HCT116 (cell line): Measurements from ENCODE around the gene FTL. TPM values are rescaled to one million over a fixed set of nuclear protein-coding genes. Genes with fewer than 3 reads are reported as not detected.
A peak's percentile ranks its signal among the peaks of the same experiment; 100 is the strongest.
"Not testable (repeated sequence)": the region's sequence is repeated elsewhere in the genome, so short reads cannot be mapped to it uniquely, and the experiment has no call there.

Source experiments
- ATAC-seq: fragments of 200-7000 bp; cut with Tn5 transposase; 2 replicates; pipeline ENCODE4 v1.9.1; 2020; ENCODE audit warnings: mild to moderate bottlenecking, moderate library complexity
- BruUV-seq: library from RNA; stranded (reverse); fragments of 400-500 nt; replicated peaks from 2 replicates; lab custom pipeline; 2021; lab: Mats Ljungman, UMichigan
- CTCF ChIA-PET: fragments of 300-600 bp; sonication (Branson Sonifier 250); formaldehyde crosslinking; loops from one replicate; lab custom pipeline; 2021; ENCODE audit warnings: antibody characterized with exemption; lab: Charles Lee
- POLR2A ChIA-PET: fragments of 300-600, 350-600 bp; sonication (Branson Sonifier 250); formaldehyde crosslinking; loops from one replicate; lab custom pipeline; 2021; ENCODE audit warnings: antibody characterized with exemption; lab: Charles Lee
- RAD21 ChIA-PET, 2 experiments: fragments of 300-600 bp; sonication (Branson Sonifier 250); formaldehyde crosslinking; loops; one replicate each; lab custom pipeline; 2023; ENCODE audit warnings: low total read pairs in 2 of 2; ENCODE audit not compliant: uncharacterized antibody in 2 of 2, unreplicated experiment in 2 of 2, low non-redundant PET in 1 of 2; lab: Charles Lee
- DNase-seq: peaks from one replicate; pipeline ENCODE4 v3.0.0-alpha.2; 2010; ENCODE audit warnings: low read depth, low spot score
- H2AFZ ChIP-seq: fragments of 200-600 bp; shearing (Covaris generic), sonication (generic); 2 replicates; pipeline ENCODE4 v1.6.1; 2017; ENCODE audit warnings: low read depth, mixed run types, mixed read lengths, antibody characterized with exemption, low read length; ENCODE audit not compliant: poor library complexity, severe bottlenecking
- H3K27ac ChIP-seq: 2 replicates; pipeline ENCODE4 v1.5.1; 2012; ENCODE audit warnings: low read depth, low read length
- H3K27me3 ChIP-seq: fragments of 200-600 bp; sonication (generic); 2 replicates; pipeline ENCODE4 v1.6.1; 2016; ENCODE audit warnings: mixed run types, low read length, mixed read lengths; ENCODE audit not compliant: insufficient read depth
- H3K36me3 ChIP-seq, 2 experiments: fragments of 200-500 bp in 1 of 2; fragments of 200-600 bp in 1 of 2; sonication (Bioruptor generic) in 1 of 2; sonication (generic) in 1 of 2; 2 replicates each; pipeline versions ENCODE4 v1.5.1 to v1.6.1; 2014 to 2016; ENCODE audit warnings: low read length in 2 of 2, inconsistent platforms in 1 of 2, mixed read lengths in 1 of 2, mixed run types in 1 of 2; ENCODE audit not compliant: insufficient read depth in 2 of 2, control insufficient read depth in 1 of 2
- H3K4me1 ChIP-seq, 2 experiments: fragments of 200-600 bp in 1 of 2; sonication (generic) in 1 of 2; 2 replicates each; pipeline versions ENCODE4 v1.5.1 to v1.6.1; 2012 to 2017; ENCODE audit warnings: low read length in 2 of 2, inconsistent platforms in 1 of 2, mild to moderate bottlenecking in 1 of 2, mixed read lengths in 1 of 2, mixed run types in 1 of 2, moderate library complexity in 1 of 2; ENCODE audit not compliant: insufficient read depth in 2 of 2, control insufficient read depth in 1 of 2
- H3K4me2 ChIP-seq: fragments of 200-600 bp; sonication (generic); 2 replicates; pipeline ENCODE4 v1.6.1; 2017; ENCODE audit warnings: mixed run types, low read length, mixed read lengths
- H3K4me3 ChIP-seq, 2 experiments: fragments of 200-600 bp in 1 of 2; sonication (generic) in 1 of 2; replicated peaks in 1 of 2; 2 replicates each; pipeline ENCODE4 v1.5.1; 2011 to 2016; ENCODE audit warnings: low read length in 2 of 2, control low read depth in 1 of 2, low read depth in 1 of 2, mild to moderate bottlenecking in 1 of 2, mixed read lengths in 1 of 2, mixed run types in 1 of 2
- H3K79me2 ChIP-seq: fragments of 200-600 bp; sonication (generic); 2 replicates; pipeline ENCODE4 v1.6.1; 2017; ENCODE audit warnings: mild to moderate bottlenecking, mixed run types, low read length, moderate library complexity, mixed read lengths; ENCODE audit not compliant: insufficient read depth
- H3K9ac ChIP-seq: fragments of 200-600 bp; sonication (generic); 2 replicates; pipeline ENCODE4 v1.6.1; 2016; ENCODE audit warnings: low read length, mixed read lengths
- H3K9me2 ChIP-seq: fragments of 200-600 bp; sonication (generic), shearing (Covaris generic); 2 replicates; pipeline ENCODE4 v1.6.1; 2017; ENCODE audit warnings: mixed run types, mild to moderate bottlenecking, moderate library complexity; ENCODE audit not compliant: insufficient read depth
- H3K9me3 ChIP-seq, 2 experiments: fragments of 200-500 bp in 1 of 2; fragments of 200-600 bp in 1 of 2; sonication (Bioruptor generic) in 1 of 2; sonication (generic) in 1 of 2; 2 replicates each; pipeline ENCODE4 v1.6.1; 2014 to 2017; ENCODE audit warnings: low read length in 2 of 2, mixed read lengths in 2 of 2, inconsistent platforms in 1 of 2, low read depth in 1 of 2, mild to moderate bottlenecking in 1 of 2, mixed run types in 1 of 2, moderate library complexity in 1 of 2; ENCODE audit not compliant: control insufficient read depth in 1 of 2, insufficient read depth in 1 of 2
- H4K20me1 ChIP-seq: fragments of 200-600 bp; sonication (generic), shearing (Covaris generic); 2 replicates; pipeline ENCODE4 v1.6.1; 2017; ENCODE audit warnings: mixed run types, mild to moderate bottlenecking, moderate library complexity; ENCODE audit not compliant: insufficient read depth
- CBX3 ChIP-seq: IDR thresholded peaks from 2 replicates; pipeline ENCODE4 v1.6.1; 2012; ENCODE audit warnings: low read depth
- CEBPB ChIP-seq: IDR thresholded peaks from 2 replicates; pipeline ENCODE4 v1.6.1; 2012; ENCODE audit warnings: low read depth
- EGR1 ChIP-seq: IDR thresholded peaks from 2 replicates; pipeline ENCODE4 v1.6.1; 2012; ENCODE audit warnings: low read depth
- ELF1 ChIP-seq: IDR thresholded peaks from 2 replicates; pipeline ENCODE4 v1.6.1; 2012; ENCODE audit warnings: low read depth, borderline replicate concordance
- EZH2 ChIP-seq: fragments of 200-600 bp; sonication (generic); IDR thresholded peaks from 2 replicates; pipeline ENCODE4 v1.6.1; 2017; ENCODE audit warnings: antibody characterized with exemption, mixed run types
- FOSL1 ChIP-seq: IDR thresholded peaks from 2 replicates; pipeline ENCODE4 v1.6.1; 2012; ENCODE audit warnings: low read depth
- JUND ChIP-seq: IDR thresholded peaks from 2 replicates; pipeline ENCODE4 v1.6.1; 2012
- MAX ChIP-seq: IDR thresholded peaks from 2 replicates; pipeline ENCODE4 v1.6.1; 2012
- POLR2A ChIP-seq: IDR thresholded peaks from 2 replicates; pipeline ENCODE4 v1.7.0; 2011; ENCODE audit warnings: borderline replicate concordance; ENCODE audit not compliant: insufficient read depth, insufficient read length; ENCODE audit errors: extremely low read depth
- POLR2AphosphoS5 ChIP-seq: IDR thresholded peaks from 2 replicates; pipeline ENCODE4 v1.6.1; 2011; ENCODE audit warnings: mild to moderate bottlenecking, low read depth, low read length, moderate library complexity
- RAD21 ChIP-seq: IDR thresholded peaks from 2 replicates; pipeline ENCODE4 v1.6.1; 2012; ENCODE audit warnings: low read depth, mild to moderate bottlenecking
- SIN3A ChIP-seq: IDR thresholded peaks from 2 replicates; pipeline ENCODE4 v1.6.1; 2012; ENCODE audit warnings: low read depth
- SP1 ChIP-seq: IDR thresholded peaks from 2 replicates; pipeline ENCODE4 v1.6.1; 2012; ENCODE audit warnings: low read depth
- SRF ChIP-seq: IDR thresholded peaks from 2 replicates; pipeline ENCODE4 v1.6.1; 2012; ENCODE audit warnings: low read depth
- TCF7L2 ChIP-seq: IDR thresholded peaks from 2 replicates; pipeline ENCODE4 v1.7.0; 2011; ENCODE audit warnings: borderline replicate concordance, inconsistent platforms; ENCODE audit not compliant: insufficient read depth, insufficient read length; ENCODE audit errors: extremely low read depth
- YY1 ChIP-seq: IDR thresholded peaks from 2 replicates; pipeline ENCODE4 v1.6.1; 2011; ENCODE audit warnings: low read length, low read depth, moderate library complexity, mild to moderate bottlenecking; ENCODE audit not compliant: insufficient replicate concordance; ENCODE audit errors: extremely low read depth
- ZFX ChIP-seq: fragments of 450-650 bp; IDR thresholded peaks from 2 replicates; pipeline ENCODE4 v1.6.1; 2017
- ZNF274 ChIP-seq: fragments of 200-500 bp; sonication (Bioruptor generic); IDR thresholded peaks from 2 replicates; pipeline ENCODE4 v1.6.1; 2014; ENCODE audit warnings: mild to moderate bottlenecking, low read depth, low read length, inconsistent platforms
- intact Hi-C: fragments of 100-400 bp; cut with micrococcal nuclease; formaldehyde crosslinking; loops from 2 replicates; pipeline ENCODE4 v1.10.0; 2022
- total RNA-seq: library from RNA; stranded (reverse); gene quantifications from one replicate; pipeline ENCODE4 v1.2.1, GENCODE V29; 2021; ENCODE audit not compliant: unreplicated experiment
- TF ChIP-seq, protein P1 (sequence below): IDR thresholded peaks from 2 replicates; pipeline ENCODE4 v1.6.1; 2012
- TF ChIP-seq, protein P2 (sequence below): IDR thresholded peaks from 2 replicates; pipeline ENCODE4 v1.6.1; 2012; ENCODE audit warnings: low read depth

Gene FTL
- total RNA-seq, 1 experiment from 2014 or later: 1,885 TPM

DNA sequence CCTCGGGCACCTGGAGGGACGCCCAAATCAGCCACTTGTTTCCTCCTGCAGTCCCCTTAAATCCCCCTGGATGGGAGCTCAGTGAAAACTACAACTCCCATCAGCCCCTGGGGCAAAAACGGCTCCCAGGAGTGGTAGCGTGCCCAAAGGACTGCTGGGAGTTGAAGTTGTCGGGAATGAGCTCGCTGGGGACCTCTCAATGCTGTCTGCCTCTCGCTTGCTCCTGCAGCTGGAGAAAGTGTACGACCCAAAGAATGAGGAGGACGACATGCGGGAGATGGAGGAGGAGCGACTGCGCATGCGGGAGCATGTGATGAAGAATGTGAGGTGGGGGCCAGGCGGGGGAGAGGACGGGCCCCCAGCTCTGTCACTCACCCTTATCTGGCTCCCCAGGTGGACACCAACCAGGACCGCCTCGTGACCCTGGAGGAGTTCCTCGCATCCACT lies 46.3 kb upstream of the FTL start:
- H3K4me2 ChIP-seq: no peak overlapping the region
- CTCF ChIA-PET: interaction anchor here (0.7 to 1.2 kb wide), 3 partner anchors 19 to 123 kb away, joined by 3 read pairs; partner anchors contain the start of gene NUCB1
- H3K27ac ChIP-seq: no peak overlapping the region
- peak; percentile 93 for ATAC-seq
- H3K27me3 ChIP-seq: no peaks in the 10 kb centered on the region
- H3K79me2 ChIP-seq: no peaks in the 10 kb centered on the region
- no peak overlapping the region for H3K4me3 ChIP-seq
- H3K9me2 ChIP-seq: no peaks in the 10 kb centered on the region
- H3K4me1 ChIP-seq: no peaks in the 10 kb centered on the region
- H3K9me3 ChIP-seq: no peaks in the 10 kb centered on the region
- peaks cover 2 to 3% of the 10 kb centered on the region in 2 experiments; a peak in 1 of 4 replicates for H3K36me3 ChIP-seq
- BruUV-seq: no TSS peak
- H4K20me1 ChIP-seq: no peaks in the 10 kb centered on the region
- DNase-seq: no peak
- H2AFZ ChIP-seq: no peak overlapping the region
- TF ChIP-seq YY1 (no peak), FOSL1 (no peak), MAX (no peak), POLR2AphosphoS5 (no peak), POLR2A (no peak), RAD21 (no peak), SP1 (no peak), CEBPB (no peak), CBX3 (no peak), SRF (no peak), SIN3A (no peak), ZNF274 (no peak), EGR1 (no peak), ZFX (no peak), EZH2 (no peak), JUND (no peak), TCF7L2 (no peak), ELF1 (no peak)
- TF ChIP-seq, protein P1, sequence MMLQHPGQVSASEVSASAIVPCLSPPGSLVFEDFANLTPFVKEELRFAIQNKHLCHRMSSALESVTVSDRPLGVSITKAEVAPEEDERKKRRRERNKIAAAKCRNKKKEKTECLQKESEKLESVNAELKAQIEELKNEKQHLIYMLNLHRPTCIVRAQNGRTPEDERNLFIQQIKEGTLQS: no peak
- TF ChIP-seq, protein P2, sequence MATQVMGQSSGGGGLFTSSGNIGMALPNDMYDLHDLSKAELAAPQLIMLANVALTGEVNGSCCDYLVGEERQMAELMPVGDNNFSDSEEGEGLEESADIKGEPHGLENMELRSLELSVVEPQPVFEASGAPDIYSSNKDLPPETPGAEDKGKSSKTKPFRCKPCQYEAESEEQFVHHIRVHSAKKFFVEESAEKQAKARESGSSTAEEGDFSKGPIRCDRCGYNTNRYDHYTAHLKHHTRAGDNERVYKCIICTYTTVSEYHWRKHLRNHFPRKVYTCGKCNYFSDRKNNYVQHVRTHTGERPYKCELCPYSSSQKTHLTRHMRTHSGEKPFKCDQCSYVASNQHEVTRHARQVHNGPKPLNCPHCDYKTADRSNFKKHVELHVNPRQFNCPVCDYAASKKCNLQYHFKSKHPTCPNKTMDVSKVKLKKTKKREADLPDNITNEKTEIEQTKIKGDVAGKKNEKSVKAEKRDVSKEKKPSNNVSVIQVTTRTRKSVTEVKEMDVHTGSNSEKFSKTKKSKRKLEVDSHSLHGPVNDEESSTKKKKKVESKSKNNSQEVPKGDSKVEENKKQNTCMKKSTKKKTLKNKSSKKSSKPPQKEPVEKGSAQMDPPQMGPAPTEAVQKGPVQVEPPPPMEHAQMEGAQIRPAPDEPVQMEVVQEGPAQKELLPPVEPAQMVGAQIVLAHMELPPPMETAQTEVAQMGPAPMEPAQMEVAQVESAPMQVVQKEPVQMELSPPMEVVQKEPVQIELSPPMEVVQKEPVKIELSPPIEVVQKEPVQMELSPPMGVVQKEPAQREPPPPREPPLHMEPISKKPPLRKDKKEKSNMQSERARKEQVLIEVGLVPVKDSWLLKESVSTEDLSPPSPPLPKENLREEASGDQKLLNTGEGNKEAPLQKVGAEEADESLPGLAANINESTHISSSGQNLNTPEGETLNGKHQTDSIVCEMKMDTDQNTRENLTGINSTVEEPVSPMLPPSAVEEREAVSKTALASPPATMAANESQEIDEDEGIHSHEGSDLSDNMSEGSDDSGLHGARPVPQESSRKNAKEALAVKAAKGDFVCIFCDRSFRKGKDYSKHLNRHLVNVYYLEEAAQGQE: no peak
- H3K9ac ChIP-seq: no peak overlapping the region
- RAD21 ChIA-PET: interaction anchor here in 1 of 2 experiments (0.5 kb wide), 1 partner anchor 49 kb away, joined by 3 read pairs; no protein-coding TSS in a partner anchor
- intact Hi-C loops: no loop called here
- POLR2A ChIA-PET: interaction anchor here (1.0 to 1.6 kb wide), 4 partner anchors 14 to 49 kb away, joined by 3 to 4 read pairs (median 3); partner anchors contain the start of genes BAX, DHDH and PPP1R15A

DNA sequence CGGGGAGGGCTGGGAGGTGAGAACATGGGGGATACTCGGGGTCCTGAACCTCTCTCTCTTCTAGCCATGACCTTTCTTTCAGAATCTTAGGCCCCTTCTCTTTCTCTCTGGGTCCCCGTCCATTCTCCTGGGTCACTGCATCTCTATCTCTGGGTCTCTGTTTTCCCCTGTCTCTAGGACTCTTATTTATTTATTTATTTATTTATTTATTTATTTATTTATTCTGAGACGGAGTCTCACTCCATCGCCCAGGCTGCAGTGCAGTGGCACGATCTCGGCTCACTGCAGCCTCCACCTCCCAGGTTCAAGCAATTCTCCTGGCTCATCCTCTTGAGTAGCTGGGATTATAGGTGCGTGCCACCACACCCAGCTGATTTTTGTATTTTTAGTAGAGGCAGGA lies 45.8 kb upstream of the FTL start:
- H3K36me3 ChIP-seq, H3K4me2 ChIP-seq, H3K9ac ChIP-seq, H3K27me3 ChIP-seq, RAD21 ChIA-PET, H3K9me3 ChIP-seq, intact Hi-C loops, H3K4me3 ChIP-seq, H3K4me1 ChIP-seq, H4K20me1 ChIP-seq, ATAC-seq, H3K9me2 ChIP-seq, H3K27ac ChIP-seq, H2AFZ ChIP-seq, DNase-seq, BruUV-seq, H3K79me2 ChIP-seq: not testable (repeated sequence)
- CTCF ChIA-PET: interaction anchor here (0.7 to 1.2 kb wide), 3 partner anchors 19 to 124 kb away, joined by 3 read pairs; partner anchors contain the start of gene NUCB1
- POLR2A ChIA-PET: interaction anchor here (1.0 to 1.6 kb wide), 4 partner anchors 14 to 48 kb away, joined by 3 to 4 read pairs (median 3); partner anchors contain the start of genes BAX, DHDH and PPP1R15A
